NT2/D1 (cell line): ENCODE results near the gene KRTAP5-6.
"Not testable (repeated sequence)": the region's sequence is repeated elsewhere in the genome, so short reads cannot be mapped to it uniquely, and the experiment has no call there.

Experiments used
- SUZ12 ChIP-seq: IDR thresholded peaks from 2 replicates; pipeline ENCODE4 v1.6.1; 2011; ENCODE audit not compliant: insufficient read length, insufficient read depth; ENCODE audit errors: extremely low read depth
- YY1 ChIP-seq: IDR thresholded peaks from 2 replicates; pipeline ENCODE4 v1.6.1; 2011; ENCODE audit not compliant: insufficient read length, insufficient read depth
- ZNF274 ChIP-seq: IDR thresholded peaks from 2 replicates; pipeline ENCODE4 v1.6.1; 2011; ENCODE audit warnings: mild to moderate bottlenecking, low read depth, low read length

- not testable (repeated sequence) for TF ChIP-seq SUZ12, YY1, ZNF274
Observed at GRCh38 chr11:1688336-1688947, 8.6 kb upstream of the KRTAP5-6 start.
